ENCODE data around the gene LCE1D.

LCE1D gene

GRCh38 chr1:152774875-152775274, 21.6 kb upstream of the LCE1D start, which contains the start of gene LCE1F:
TSS of gene LCE1F (plus strand) at chr1:152775140. CDS start at chr1:152776372, 1,232 bp downstream.
- no peaks in the 10 kb centered on the region for H4K20me1 ChIP-seq (ENCODE audit: control insufficient read depth, insufficient read depth, low read depth, low read length)
- no peaks in the 10 kb centered on the region for H3K4me1 ChIP-seq (ENCODE audit: control insufficient read depth, low read length)
- H3K4me3 ChIP-seq (ENCODE audit: low read length): no peak within 1 kb of the TSS
- H3F3A ChIP-seq (ENCODE audit: control insufficient read depth, insufficient read depth): no peaks in the 10 kb centered on the region
- no peaks in the 10 kb centered on the region for H3K79me2 ChIP-seq (ENCODE audit: control insufficient read depth, low read length)
- H3K36me3 ChIP-seq (ENCODE audit: control insufficient read depth, low read length): no peaks in the 10 kb centered on the region
- TF ChIP-seq CTCF (IDR thresholded peaks at IDR 0.05; ENCODE audit: low read depth, low read length, poor library complexity, severe bottlenecking) (no peak), EZH2phosphoT487 (IDR thresholded peaks at IDR 0.05; ENCODE audit: borderline replicate concordance, low read length) (no peak)
- H3K27me3 ChIP-seq (ENCODE audit: control insufficient read depth, low read length): no peaks in the 10 kb centered on the region
- no peaks in the 10 kb centered on the region for H3K9me3 ChIP-seq (ENCODE audit: control insufficient read depth, insufficient read depth, low read length)
- H3K27ac ChIP-seq (ENCODE audit: low read depth, low read length): no peak within 1 kb of the TSS
- no peak within 1 kb of the TSS for H3K4me2 ChIP-seq (ENCODE audit: low read length)
- H3K9me2 ChIP-seq (replicated peaks; ENCODE audit: control insufficient read depth, low read length): no peaks in the 10 kb centered on the region

GRCh38 chr1:152776361-152776760, 20.2 kb upstream of the LCE1D start:
- H3K27ac ChIP-seq (ENCODE audit: low read depth, low read length): no peak overlapping the region
- no peaks in the 10 kb centered on the region for H3K9me3 ChIP-seq (ENCODE audit: control insufficient read depth, insufficient read depth, low read length)
- no peaks in the 10 kb centered on the region for H3F3A ChIP-seq (ENCODE audit: control insufficient read depth, insufficient read depth)
- no peaks in the 10 kb centered on the region for H3K27me3 ChIP-seq (ENCODE audit: control insufficient read depth, low read length)
- no peak overlapping the region for H3K4me2 ChIP-seq (ENCODE audit: low read length)
- H3K4me1 ChIP-seq (ENCODE audit: control insufficient read depth, low read length): no peaks in the 10 kb centered on the region
- H3K79me2 ChIP-seq (ENCODE audit: control insufficient read depth, low read length): no peaks in the 10 kb centered on the region
- no peaks in the 10 kb centered on the region for H4K20me1 ChIP-seq (ENCODE audit: control insufficient read depth, insufficient read depth, low read depth, low read length)
- TF ChIP-seq EZH2phosphoT487 (IDR thresholded peaks at IDR 0.05; ENCODE audit: borderline replicate concordance, low read length): no peak
- TF ChIP-seq CTCF (IDR thresholded peaks at IDR 0.05; ENCODE audit: low read depth, low read length, poor library complexity, severe bottlenecking): no peak
- no peak overlapping the region for H3K4me3 ChIP-seq (ENCODE audit: low read length)
- no peaks in the 10 kb centered on the region for H3K9me2 ChIP-seq (replicated peaks; ENCODE audit: control insufficient read depth, low read length)
- no peaks in the 10 kb centered on the region for H3K36me3 ChIP-seq (ENCODE audit: control insufficient read depth, low read length)

- no peaks in the 10 kb centered on the region for H4K20me1 ChIP-seq (ENCODE audit: control insufficient read depth, insufficient read depth, low read depth, low read length)
- H3K4me1 ChIP-seq (ENCODE audit: control insufficient read depth, low read length): no peaks in the 10 kb centered on the region
- no peaks in the 10 kb centered on the region for H3K9me3 ChIP-seq (ENCODE audit: control insufficient read depth, insufficient read depth, low read length)
- no peak overlapping the region for H3K4me2 ChIP-seq (ENCODE audit: low read length)
- TF ChIP-seq CTCF (IDR thresholded peaks at IDR 0.05; ENCODE audit: low read depth, low read length, poor library complexity, severe bottlenecking): peak; percentile 58
- no peak for TF ChIP-seq EZH2phosphoT487 (IDR thresholded peaks at IDR 0.05; ENCODE audit: borderline replicate concordance, low read length)
- no peaks in the 10 kb centered on the region for H3F3A ChIP-seq (ENCODE audit: control insufficient read depth, insufficient read depth)
- no peak overlapping the region for H3K4me3 ChIP-seq (ENCODE audit: low read length)
- no peaks in the 10 kb centered on the region for H3K9me2 ChIP-seq (replicated peaks; ENCODE audit: control insufficient read depth, low read length)
- H3K36me3 ChIP-seq (ENCODE audit: control insufficient read depth, low read length): no peaks in the 10 kb centered on the region
- no peaks in the 10 kb centered on the region for H3K27me3 ChIP-seq (ENCODE audit: control insufficient read depth, low read length)
- H3K27ac ChIP-seq (ENCODE audit: low read depth, low read length): no peak overlapping the region
- no peaks in the 10 kb centered on the region for H3K79me2 ChIP-seq (ENCODE audit: control insufficient read depth, low read length)
Observed at GRCh38 chr1:152777510-152778137, 18.9 kb upstream of the LCE1D start.

Measured in DOHH2 (cell line).